HG03378 (cell line): Measurements from ENCODE around the gene PYURF.
"Not testable (repeated sequence)": the region's sequence is repeated elsewhere in the genome, so short reads cannot be mapped to it uniquely, and the experiment has no call there.

ENCODE experiments used
- ATAC-seq: cut with Tn5 transposase; IDR thresholded peaks from one replicate; pipeline ENCODE4 v1.9.1; 2021; ENCODE audit warnings: mild to moderate bottlenecking, moderate library complexity; ENCODE audit not compliant: unreplicated experiment

The PYURF gene

GRCh38 chr4:88523325-88524129 is at the start of gene PYURF:
Gene PYURF, minus strand, starts transcription at chr4:88523776. Its CDS starts 76 bp downstream, at chr4:88523700.
- ATAC-seq: peak; percentile 66

GRCh38 chr4:88570001-88570400 is 46.4 kb upstream of the PYURF start:
- no peak for ATAC-seq

GRCh38 chr4:88567591-88567990 is 44.0 kb upstream of the PYURF start:
- no peak for ATAC-seq

GRCh38 chr4:88549815-88550214 is 26.2 kb upstream of the PYURF start:
- no peak for ATAC-seq

GRCh38 chr4:88539322-88540068 is 15.9 kb upstream of the PYURF start:
- ATAC-seq: not testable (repeated sequence)

GRCh38 chr4:88537709-88538108 is 14.1 kb upstream of the PYURF start:
- no peak for ATAC-seq

- no peak for ATAC-seq
Observed at GRCh38 chr4:88535090-88535755, 11.6 kb upstream of the PYURF start.

- no peak for ATAC-seq
Observed at GRCh38 chr4:88533937-88534750, 10.6 kb upstream of the PYURF start.

- no peak for ATAC-seq
Observed at GRCh38 chr4:88533088-88533790, 9.7 kb upstream of the PYURF start.

GRCh38 chr4:88531549-88531948 is 8.0 kb upstream of the PYURF start:
- no peak for ATAC-seq

- ATAC-seq: no peak
Observed at GRCh38 chr4:88528861-88529260, 5.3 kb upstream of the PYURF start.

GRCh38 chr4:88527787-88528186 is 4.2 kb upstream of the PYURF start:
- ATAC-seq: no peak

GRCh38 chr4:88526221-88526815 is 2.7 kb upstream of the PYURF start:
- no peak for ATAC-seq

GRCh38 chr4:88524171-88524570 is 595 bp upstream of the PYURF start:
- no peak for ATAC-seq

- peak; percentile 20 for ATAC-seq
Observed at GRCh38 chr4:88522702-88523324, 763 bp downstream of the PYURF start.

- no peak for ATAC-seq
Observed at GRCh38 chr4:88518911-88519310, 4.7 kb downstream of the PYURF start.

GRCh38 chr4:88517825-88518224 is 5.8 kb downstream of the PYURF start:
- ATAC-seq: no peak

- ATAC-seq: no peak
Observed at GRCh38 chr4:88516746-88517145, 6.8 kb downstream of the PYURF start.
